Choroid plexus epithelial cell (primary cell): ENCODE results near the gene IFT122.
A peak's percentile ranks its signal among the peaks of the same experiment; 100 is the strongest.

ENCODE experiments used
- DNase-seq: peaks from one replicate; pipeline ENCODE4 v3.0.0-alpha.2; 2010; ENCODE audit warnings: low read depth
- H3K4me3 ChIP-seq: 2 replicates; pipeline ENCODE4 v1.5.1; 2011; ENCODE audit warnings: low read depth, mild to moderate bottlenecking, control low read depth, low read length, moderate library complexity
- CTCF ChIP-seq: conservative IDR thresholded peaks from 2 replicates; pipeline ENCODE4 v1.5.1; 2011; ENCODE audit warnings: low read depth, mild to moderate bottlenecking, control low read depth, inconsistent platforms, low read length, moderate library complexity

IFT122 gene

GRCh38 chr3:129530251-129530791, 90.3 kb downstream of the IFT122 start:
- TF ChIP-seq CTCF: no peak
- no peak overlapping the region for H3K4me3 ChIP-seq
- peak; percentile 64 for DNase-seq

GRCh38 chr3:129530821-129531220, 90.8 kb downstream of the IFT122 start:
- no peak overlapping the region for H3K4me3 ChIP-seq
- DNase-seq: no peak
- TF ChIP-seq CTCF: no peak

- no peak for DNase-seq
These were observed 91.7 kb downstream of the IFT122 start for GRCh38 chr3:129531699-129532098.

GRCh38 chr3:129532261-129532660, 92.2 kb downstream of the IFT122 start:
- no peak overlapping the region for H3K4me3 ChIP-seq
- TF ChIP-seq CTCF: no peak
- no peak for DNase-seq

More at GRCh38 chr3:129531699-129532098, 91.7 kb downstream of the IFT122 start:
- no peak overlapping the region for H3K4me3 ChIP-seq
- TF ChIP-seq CTCF: no peak

- no peak for TF ChIP-seq CTCF
These were observed 93.4 kb downstream of the IFT122 start for GRCh38 chr3:129533406-129533805.

GRCh38 chr3:129534428-129535027, 94.5 kb downstream of the IFT122 start:
- no peak overlapping the region for H3K4me3 ChIP-seq
- no peak for DNase-seq
- TF ChIP-seq CTCF: no peak

More at GRCh38 chr3:129533406-129533805, 93.4 kb downstream of the IFT122 start:
- DNase-seq: no peak
- H3K4me3 ChIP-seq: no peak overlapping the region

- TF ChIP-seq CTCF: no peak
- DNase-seq: no peak
- no peak overlapping the region for H3K4me3 ChIP-seq
These were observed 95.1 kb downstream of the IFT122 start for GRCh38 chr3:129535075-129535474.
